ENCODE measurements around the gene PEF1. TPM values are rescaled to one million over a fixed set of nuclear protein-coding genes. Genes with fewer than 3 reads are reported as not detected.

Gene PEF1
- total and polyA plus RNA-seq, 2 donors: 39.2 to 90.4 TPM

GRCh38 chr1:31668303-31668883, 23.7 kb upstream of the PEF1 start:
- H3K36me3 ChIP-seq (ENCODE audit: insufficient read depth): no peaks in the 10 kb centered on the region
- no peak overlapping the region for H3K27ac ChIP-seq (ENCODE audit: low read depth)
- WGBS: 75% methylated on average over 11 of the region's 11 CpGs
- no peaks in the 10 kb centered on the region for H3K4me1 ChIP-seq (ENCODE audit: insufficient read depth)
- no peak for DNase-seq (ENCODE audit: extremely low spot score)
- no peak overlapping the region for H3K4me3 ChIP-seq (ENCODE audit: low read depth, low read length)

- WGBS: 71% methylated on average over 19 of the region's 19 CpGs
- no peaks in the 10 kb centered on the region for H3K4me1 ChIP-seq (ENCODE audit: insufficient read depth)
- DNase-seq (ENCODE audit: extremely low spot score): no peak
- no peak overlapping the region for H3K4me3 ChIP-seq (ENCODE audit: low read depth, low read length)
- no peak overlapping the region for H3K27ac ChIP-seq (ENCODE audit: low read depth)
- no peaks in the 10 kb centered on the region for H3K36me3 ChIP-seq (ENCODE audit: insufficient read depth)
These were observed 22.5 kb upstream of the PEF1 start for GRCh38 chr1:31667065-31667785.

GRCh38 chr1:31666263-31666963, 21.7 kb upstream of the PEF1 start:
- Histone ChIP-seq H3K4me3 (ENCODE audit: low read depth, low read length) (no peak overlapping the region), H3K4me1 (ENCODE audit: insufficient read depth) (no peaks in the 10 kb centered on the region), H3K27ac (ENCODE audit: low read depth) (no peak overlapping the region), H3K36me3 (ENCODE audit: insufficient read depth) (no peaks in the 10 kb centered on the region)
- whole genome bisulfite sequencing: 48% methylated on average over 10 of the region's 10 CpGs
- no peak for DNase-seq (ENCODE audit: extremely low spot score)

GRCh38 chr1:31665234-31665878, 20.7 kb upstream of the PEF1 start:
- H3K4me3 ChIP-seq (ENCODE audit: low read depth, low read length): no peak overlapping the region
- no peak overlapping the region for H3K27ac ChIP-seq (ENCODE audit: low read depth)
- WGBS: 60% methylated on average over 7 of the region's 7 CpGs
- H3K4me1 ChIP-seq (ENCODE audit: insufficient read depth): no peaks in the 10 kb centered on the region
- no peak for DNase-seq (ENCODE audit: extremely low spot score)
- no peaks in the 10 kb centered on the region for H3K36me3 ChIP-seq (ENCODE audit: insufficient read depth)

- WGBS: 84% methylated on average over 9 of the region's 9 CpGs
These were observed 19.9 kb upstream of the PEF1 start for GRCh38 chr1:31664528-31664927.

GRCh38 chr1:31663622-31664452, 19.2 kb upstream of the PEF1 start:
- H3K4me3 ChIP-seq (ENCODE audit: low read depth, low read length): no peak overlapping the region
- WGBS: 48% methylated on average over 9 of the region's 9 CpGs
- no peak for DNase-seq (ENCODE audit: extremely low spot score)
- H3K27ac ChIP-seq (ENCODE audit: low read depth): no peak overlapping the region
- no peaks in the 10 kb centered on the region for H3K36me3 ChIP-seq (ENCODE audit: insufficient read depth)
- no peaks in the 10 kb centered on the region for H3K4me1 ChIP-seq (ENCODE audit: insufficient read depth)

More at GRCh38 chr1:31664528-31664927, 19.9 kb upstream of the PEF1 start:
- H3K27ac ChIP-seq (ENCODE audit: low read depth): no peak overlapping the region
- no peak overlapping the region for H3K4me3 ChIP-seq (ENCODE audit: low read depth, low read length)
- DNase-seq (ENCODE audit: extremely low spot score): no peak
- no peaks in the 10 kb centered on the region for H3K36me3 ChIP-seq (ENCODE audit: insufficient read depth)
- no peaks in the 10 kb centered on the region for H3K4me1 ChIP-seq (ENCODE audit: insufficient read depth)

- Histone ChIP-seq H3K4me1 (ENCODE audit: insufficient read depth) (no peaks in the 10 kb centered on the region), H3K27ac (ENCODE audit: low read depth) (no peak overlapping the region), H3K4me3 (ENCODE audit: low read depth, low read length) (no peak overlapping the region), H3K36me3 (ENCODE audit: insufficient read depth) (no peaks in the 10 kb centered on the region)
- 84% methylated on average over 12 of the region's 12 CpGs for WGBS
- DNase-seq (ENCODE audit: extremely low spot score): no peak
These were observed 17.8 kb upstream of the PEF1 start for GRCh38 chr1:31662463-31662862.

GRCh38 chr1:31661856-31662255, 17.2 kb upstream of the PEF1 start:
- no peaks in the 10 kb centered on the region for H3K4me1 ChIP-seq (ENCODE audit: insufficient read depth)
- H3K27ac ChIP-seq (ENCODE audit: low read depth): no peak overlapping the region
- no peak overlapping the region for H3K4me3 ChIP-seq (ENCODE audit: low read depth, low read length)
- no peak for DNase-seq (ENCODE audit: extremely low spot score)
- no peaks in the 10 kb centered on the region for H3K36me3 ChIP-seq (ENCODE audit: insufficient read depth)
- 86% methylated on average over 6 of the region's 6 CpGs for WGBS

GRCh38 chr1:31660871-31661455, 16.3 kb upstream of the PEF1 start:
- no peak for DNase-seq (ENCODE audit: extremely low spot score)
- whole genome bisulfite sequencing: 83% methylated on average over 4 of the region's 4 CpGs
- H3K27ac ChIP-seq (ENCODE audit: low read depth): no peak overlapping the region
- H3K4me1 ChIP-seq (ENCODE audit: insufficient read depth): no peaks in the 10 kb centered on the region
- no peaks in the 10 kb centered on the region for H3K36me3 ChIP-seq (ENCODE audit: insufficient read depth)
- no peak overlapping the region for H3K4me3 ChIP-seq (ENCODE audit: low read depth, low read length)

- H3K36me3 ChIP-seq (ENCODE audit: insufficient read depth): no peaks in the 10 kb centered on the region
- no peak overlapping the region for H3K27ac ChIP-seq (ENCODE audit: low read depth)
- no peak overlapping the region for H3K4me3 ChIP-seq (ENCODE audit: low read depth, low read length)
- no peak for DNase-seq (ENCODE audit: extremely low spot score)
- no peaks in the 10 kb centered on the region for H3K4me1 ChIP-seq (ENCODE audit: insufficient read depth)
- WGBS: 82% methylated on average over 3 of the region's 3 CpGs
These were observed 15.2 kb upstream of the PEF1 start for GRCh38 chr1:31659889-31660288.

- 86% methylated on average over 3 of the region's 3 CpGs for WGBS
These were observed 14.0 kb upstream of the PEF1 start for GRCh38 chr1:31658721-31659120.

GRCh38 chr1:31657972-31658510, 13.4 kb upstream of the PEF1 start:
- H3K4me3 ChIP-seq (ENCODE audit: low read depth, low read length): no peak overlapping the region
- no peak for DNase-seq (ENCODE audit: extremely low spot score)
- WGBS: 86% methylated on average over 12 of the region's 12 CpGs
- no peaks in the 10 kb centered on the region for H3K4me1 ChIP-seq (ENCODE audit: insufficient read depth)
- no peak overlapping the region for H3K27ac ChIP-seq (ENCODE audit: low read depth)
- H3K36me3 ChIP-seq (ENCODE audit: insufficient read depth): no peaks in the 10 kb centered on the region

More at GRCh38 chr1:31658721-31659120, 14.0 kb upstream of the PEF1 start:
- H3K4me1 ChIP-seq (ENCODE audit: insufficient read depth): no peaks in the 10 kb centered on the region
- H3K27ac ChIP-seq (ENCODE audit: low read depth): no peak overlapping the region
- DNase-seq (ENCODE audit: extremely low spot score): no peak
- no peaks in the 10 kb centered on the region for H3K36me3 ChIP-seq (ENCODE audit: insufficient read depth)
- H3K4me3 ChIP-seq (ENCODE audit: low read depth, low read length): no peak overlapping the region

Measured in urinary bladder (tissue), 4 donors.